Colonic mucosa (tissue), 4 donors: Measurements from ENCODE around the gene C8G. TPM values are rescaled to one million over a fixed set of nuclear protein-coding genes. Genes with fewer than 3 reads are reported as not detected.

Experiments used
- DNase-seq: peaks from one replicate; pipeline ENCODE4 v3.0.0-alpha.2; 2020
- H3K27ac ChIP-seq: fragments of 200-600 bp; one replicate; pipeline ENCODE4 v1.8.0; 2021
- H3K27me3 ChIP-seq: fragments of 200-600 bp; one replicate; pipeline ENCODE4 v1.8.0; 2021
- H3K36me3 ChIP-seq: fragments of 200-600 bp; one replicate; pipeline ENCODE4 v1.8.0; 2021
- H3K4me1 ChIP-seq: fragments of 200-600 bp; one replicate; pipeline ENCODE4 v1.8.0; 2021; ENCODE audit warnings: mild to moderate bottlenecking
- H3K4me3 ChIP-seq: fragments of 200-600 bp; one replicate; pipeline ENCODE4 v1.8.0; 2021
- H3K9ac ChIP-seq, 2 donors: one replicate each; pipeline ENCODE4 v1.7.0; 2013; ENCODE audit warnings: control low read depth in 2 of 2, low read depth in 2 of 2, low read length in 2 of 2
- H3K9me3 ChIP-seq: fragments of 200-600 bp; one replicate; pipeline ENCODE4 v1.8.0; 2021
- intact Hi-C: fragments of 100-400 bp; cut with DNase I; formaldehyde crosslinking; loops from one replicate; pipeline ENCODE4 v1.14.1; 2022
- total RNA-seq, 2 donors: library from RNA; stranded (reverse); fragmentation: NEBNext Ultra II Directional in 1 of 2; extraction: Animal tissue kit (Norgen Biotek cat#: 25700) in 1 of 2; gene quantifications; one replicate each; pipeline ENCODE4 v1.2.1, GENCODE V29; 2021
- TF ChIP-seq, protein P1 (sequence below): fragments of 200-600 bp; IDR thresholded peaks from one replicate; pipeline ENCODE4 v1.8.0; 2022; ENCODE audit warnings: antibody characterized with exemption, mild to moderate bottlenecking
- donor health status: healthy.
- donor health status: DM: no; HTN: no; CAD: no.
- donor health status: DM: no; HTN: no; CAD: no.

Gene C8G
- total RNA-seq, 2 donors from 2014 or later = 5.3 to 11.9 TPM

DNA sequence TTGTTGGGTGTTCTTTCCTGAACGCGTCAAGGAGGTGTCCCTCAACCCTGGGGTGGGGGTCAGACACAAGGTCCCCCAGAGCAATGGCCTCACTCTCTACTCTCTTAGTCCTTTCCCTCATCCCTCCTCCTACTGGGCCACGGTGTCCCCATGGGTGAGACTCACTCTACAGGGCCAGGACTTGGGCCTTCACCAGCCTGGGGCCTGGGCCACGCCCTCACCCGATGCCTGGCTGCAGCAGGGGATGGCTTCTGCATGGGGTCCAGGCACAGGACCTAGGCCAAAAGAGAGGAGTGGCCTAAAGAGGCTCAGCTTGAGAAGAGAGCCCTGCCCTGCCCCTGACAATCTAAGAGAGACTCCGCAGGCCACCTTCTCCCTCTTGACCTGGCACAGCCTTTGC lies 12.9 kb downstream of the C8G start:
- TF ChIP-seq, protein P1, sequence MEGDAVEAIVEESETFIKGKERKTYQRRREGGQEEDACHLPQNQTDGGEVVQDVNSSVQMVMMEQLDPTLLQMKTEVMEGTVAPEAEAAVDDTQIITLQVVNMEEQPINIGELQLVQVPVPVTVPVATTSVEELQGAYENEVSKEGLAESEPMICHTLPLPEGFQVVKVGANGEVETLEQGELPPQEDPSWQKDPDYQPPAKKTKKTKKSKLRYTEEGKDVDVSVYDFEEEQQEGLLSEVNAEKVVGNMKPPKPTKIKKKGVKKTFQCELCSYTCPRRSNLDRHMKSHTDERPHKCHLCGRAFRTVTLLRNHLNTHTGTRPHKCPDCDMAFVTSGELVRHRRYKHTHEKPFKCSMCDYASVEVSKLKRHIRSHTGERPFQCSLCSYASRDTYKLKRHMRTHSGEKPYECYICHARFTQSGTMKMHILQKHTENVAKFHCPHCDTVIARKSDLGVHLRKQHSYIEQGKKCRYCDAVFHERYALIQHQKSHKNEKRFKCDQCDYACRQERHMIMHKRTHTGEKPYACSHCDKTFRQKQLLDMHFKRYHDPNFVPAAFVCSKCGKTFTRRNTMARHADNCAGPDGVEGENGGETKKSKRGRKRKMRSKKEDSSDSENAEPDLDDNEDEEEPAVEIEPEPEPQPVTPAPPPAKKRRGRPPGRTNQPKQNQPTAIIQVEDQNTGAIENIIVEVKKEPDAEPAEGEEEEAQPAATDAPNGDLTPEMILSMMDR = no peak
- Histone ChIP-seq H3K9me3 (no peaks in the 10 kb centered on the region), H3K27me3 (no peaks in the 10 kb centered on the region), H3K4me3 (no peak overlapping the region), H3K36me3 (no peaks in the 10 kb centered on the region), H3K4me1 (no peaks in the 10 kb centered on the region), H3K9ac (no peak overlapping the region), H3K27ac (no peak overlapping the region)
- DNase-seq = no peak
- intact Hi-C loops = no loop called here

DNA sequence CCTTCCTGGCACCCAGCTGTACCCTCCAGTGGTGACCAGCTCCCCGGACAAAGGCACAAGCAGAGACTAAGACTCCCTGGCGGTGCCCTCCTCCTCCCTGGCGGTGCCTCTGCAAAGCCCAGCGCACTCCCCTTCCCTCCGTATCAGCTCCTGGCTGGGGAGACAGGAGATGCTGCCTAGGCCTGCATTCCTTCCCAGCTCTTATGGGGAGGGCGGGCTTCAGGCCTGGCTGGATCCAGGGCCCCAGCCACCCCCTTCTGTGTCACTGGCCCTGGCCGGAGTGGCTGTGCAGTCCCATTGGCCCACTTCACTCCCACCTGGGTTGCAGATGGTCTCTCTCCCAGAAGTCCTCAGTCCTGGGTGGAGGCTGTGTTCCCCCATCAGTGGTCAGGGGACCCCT lies 13.4 kb downstream of the C8G start:
- intact Hi-C loops = no loop called here
- DNase-seq = no peak
- Histone ChIP-seq H3K36me3 (no peaks in the 10 kb centered on the region), H3K4me1 (no peaks in the 10 kb centered on the region), H3K9ac (no peak overlapping the region), H3K27ac (no peak overlapping the region), H3K4me3 (no peak overlapping the region), H3K27me3 (no peaks in the 10 kb centered on the region), H3K9me3 (no peaks in the 10 kb centered on the region)
- TF ChIP-seq, protein P1 = no peak

DNA sequence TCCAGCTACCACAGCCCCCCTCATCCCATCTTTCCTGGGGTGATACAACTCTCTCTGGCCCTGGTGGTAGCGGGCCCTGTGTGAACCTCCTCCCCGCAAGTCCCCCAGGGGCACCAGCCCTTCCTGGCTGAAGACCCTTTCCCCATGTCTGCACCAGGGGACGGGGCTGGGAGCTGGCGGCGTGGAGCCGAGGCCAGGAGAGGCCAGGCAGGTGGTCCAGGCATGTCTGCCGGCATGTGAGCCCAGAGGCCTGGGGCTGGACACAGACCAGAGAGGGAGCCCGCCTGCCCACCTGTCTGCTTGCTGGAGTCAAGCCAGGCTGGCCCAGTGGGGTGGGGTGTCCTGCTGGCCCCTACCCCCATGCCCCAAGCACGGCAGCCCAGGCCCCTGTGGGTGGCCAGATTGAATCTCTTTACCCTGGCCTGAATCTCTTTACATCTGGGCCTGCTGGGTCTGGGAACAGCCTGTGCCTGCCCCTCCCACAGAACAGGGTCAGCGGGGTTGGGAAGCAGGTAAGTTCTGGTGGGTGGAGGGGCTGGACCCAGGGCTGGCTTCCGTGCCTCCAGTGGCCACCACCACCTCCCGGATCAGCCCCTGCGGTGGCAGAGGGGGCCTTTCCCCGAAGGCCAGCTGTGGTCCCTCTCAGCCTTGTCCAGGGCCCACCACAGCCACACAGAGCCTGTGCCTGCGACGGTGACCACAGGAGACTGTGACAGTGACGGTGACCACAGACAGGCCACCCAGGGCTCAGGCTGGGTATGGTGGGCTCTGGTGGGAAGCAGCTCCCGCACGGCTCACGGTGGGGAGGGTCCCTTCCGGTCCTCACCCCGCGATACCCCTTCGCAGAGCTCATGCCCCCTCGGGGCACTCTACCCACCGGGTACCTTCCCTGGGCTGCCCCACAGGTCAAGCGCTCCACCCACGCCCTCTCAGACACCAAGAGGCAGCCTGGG lies 14.1 kb downstream of the C8G start:
- Histone ChIP-seq H3K27ac (no peak overlapping the region), H3K9me3 (no peaks in the 10 kb centered on the region), H3K27me3 (no peaks in the 10 kb centered on the region), H3K36me3 (no peaks in the 10 kb centered on the region), H3K9ac (no peak overlapping the region), H3K4me1 (no peaks in the 10 kb centered on the region), H3K4me3 (no peak overlapping the region)
- TF ChIP-seq, protein P1 = no peak
- intact Hi-C loops = no loop called here
- DNase-seq = no peak

DNA sequence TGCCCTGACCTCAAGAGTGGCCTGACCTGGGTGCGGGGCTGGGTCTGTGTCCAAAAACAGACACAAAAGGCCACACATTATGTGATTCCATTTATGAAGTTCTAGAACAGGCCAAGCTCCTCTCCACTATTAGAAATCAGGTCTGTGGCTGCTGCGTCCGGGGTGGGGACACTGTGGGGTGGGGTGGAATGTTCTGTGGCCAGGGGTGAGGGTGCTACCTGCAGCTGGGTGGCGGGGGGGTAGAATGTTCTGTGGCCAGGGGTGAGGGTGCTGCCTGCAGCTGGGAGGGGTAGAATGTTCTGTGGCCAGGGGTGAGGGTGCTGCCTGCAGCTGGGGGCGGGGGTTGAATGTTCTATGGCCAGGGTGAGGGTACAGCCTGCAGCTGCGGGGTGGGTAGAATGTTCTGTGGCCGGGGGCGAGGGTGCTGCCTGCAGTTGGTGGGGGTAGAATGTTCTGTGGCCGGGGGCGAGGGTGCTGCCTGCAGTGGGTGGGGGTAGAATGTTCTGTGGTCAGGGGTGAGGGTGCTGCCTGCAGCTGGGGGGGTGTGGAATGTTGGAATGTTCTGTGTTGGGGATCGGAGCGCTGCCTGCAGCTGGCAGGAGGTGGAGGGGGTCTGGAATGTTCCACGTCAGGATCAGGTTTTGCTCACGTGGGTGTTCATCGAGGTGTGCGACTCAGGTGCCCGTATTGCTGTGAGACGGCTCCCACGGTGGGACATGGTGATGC lies 15.3 kb downstream of the C8G start:
- Histone ChIP-seq H3K36me3 (no peaks in the 10 kb centered on the region), H3K9ac (no peak overlapping the region), H3K27ac (no peak overlapping the region), H3K4me1 (no peaks in the 10 kb centered on the region), H3K27me3 (no peaks in the 10 kb centered on the region), H3K4me3 (no peak overlapping the region), H3K9me3 (no peaks in the 10 kb centered on the region)
- no peak for DNase-seq
- TF ChIP-seq, protein P1 = no peak
- intact Hi-C loops = no loop called here

DNA sequence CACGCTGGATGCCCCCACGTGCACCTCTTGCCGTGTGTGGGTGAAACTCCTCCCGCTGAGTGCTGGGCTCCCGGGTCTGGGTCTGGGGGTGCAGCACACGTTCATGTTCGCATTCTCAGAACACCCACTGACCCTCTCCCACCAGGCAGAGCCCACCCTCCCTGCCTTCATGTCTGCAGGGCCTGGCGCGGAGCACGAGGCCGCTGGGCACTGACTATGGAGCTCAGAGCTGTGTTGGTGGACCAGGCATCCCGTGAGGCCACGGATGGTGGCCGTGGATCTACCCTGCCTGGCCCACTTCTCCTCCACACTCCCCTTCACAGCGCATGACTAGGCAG lies 15.9 kb downstream of the C8G start:
- TF ChIP-seq, protein P1 = no peak
- no peak for DNase-seq

More for the DNA sequence above, 15.9 kb downstream of the C8G start:
- Histone ChIP-seq H3K36me3 (no peaks in the 10 kb centered on the region), H3K9me3 (no peaks in the 10 kb centered on the region), H3K27me3 (no peaks in the 10 kb centered on the region), H3K4me3 (no peak overlapping the region), H3K4me1 (no peaks in the 10 kb centered on the region), H3K27ac (no peak overlapping the region), H3K9ac (no peak overlapping the region)
- intact Hi-C loops = no loop called here
